Colonic mucosa (tissue), 4 donors: ENCODE measurements around the gene FOXP1. TPM values are rescaled to one million over a fixed set of nuclear protein-coding genes. Genes with fewer than 3 reads are reported as not detected.

ENCODE experiments used
- DNase-seq: peaks from one replicate; pipeline ENCODE4 v3.0.0-alpha.2; 2020
- H3K27ac ChIP-seq: fragments of 200-600 bp; one replicate; pipeline ENCODE4 v1.8.0; 2021
- H3K27me3 ChIP-seq: fragments of 200-600 bp; one replicate; pipeline ENCODE4 v1.8.0; 2021
- H3K36me3 ChIP-seq: fragments of 200-600 bp; one replicate; pipeline ENCODE4 v1.8.0; 2021
- H3K4me1 ChIP-seq: fragments of 200-600 bp; one replicate; pipeline ENCODE4 v1.8.0; 2021; ENCODE audit warnings: mild to moderate bottlenecking
- H3K4me3 ChIP-seq: fragments of 200-600 bp; one replicate; pipeline ENCODE4 v1.8.0; 2021
- H3K9ac ChIP-seq, 2 donors: one replicate each; pipeline ENCODE4 v1.7.0; 2013; ENCODE audit warnings: control low read depth in 2 of 2, low read depth in 2 of 2, low read length in 2 of 2
- H3K9me3 ChIP-seq: fragments of 200-600 bp; one replicate; pipeline ENCODE4 v1.8.0; 2021
- intact Hi-C: fragments of 100-400 bp; cut with DNase I; formaldehyde crosslinking; loops from one replicate; pipeline ENCODE4 v1.14.1; 2022
- total RNA-seq, 2 donors: library from RNA; stranded (reverse); fragmentation: NEBNext Ultra II Directional in 1 of 2; extraction: Animal tissue kit (Norgen Biotek cat#: 25700) in 1 of 2; gene quantifications; one replicate each; pipeline ENCODE4 v1.2.1, GENCODE V29; 2021
- TF ChIP-seq, protein P1 (sequence below): fragments of 200-600 bp; IDR thresholded peaks from one replicate; pipeline ENCODE4 v1.8.0; 2022; ENCODE audit warnings: antibody characterized with exemption, mild to moderate bottlenecking
- donor health status: healthy.
- donor health status: DM: no; HTN: no; CAD: no.
- donor health status: DM: no; HTN: no; CAD: no.

The FOXP1 gene
- total RNA-seq, result 100 to 1,000 TPM; 127 to 128 TPM

DNA sequence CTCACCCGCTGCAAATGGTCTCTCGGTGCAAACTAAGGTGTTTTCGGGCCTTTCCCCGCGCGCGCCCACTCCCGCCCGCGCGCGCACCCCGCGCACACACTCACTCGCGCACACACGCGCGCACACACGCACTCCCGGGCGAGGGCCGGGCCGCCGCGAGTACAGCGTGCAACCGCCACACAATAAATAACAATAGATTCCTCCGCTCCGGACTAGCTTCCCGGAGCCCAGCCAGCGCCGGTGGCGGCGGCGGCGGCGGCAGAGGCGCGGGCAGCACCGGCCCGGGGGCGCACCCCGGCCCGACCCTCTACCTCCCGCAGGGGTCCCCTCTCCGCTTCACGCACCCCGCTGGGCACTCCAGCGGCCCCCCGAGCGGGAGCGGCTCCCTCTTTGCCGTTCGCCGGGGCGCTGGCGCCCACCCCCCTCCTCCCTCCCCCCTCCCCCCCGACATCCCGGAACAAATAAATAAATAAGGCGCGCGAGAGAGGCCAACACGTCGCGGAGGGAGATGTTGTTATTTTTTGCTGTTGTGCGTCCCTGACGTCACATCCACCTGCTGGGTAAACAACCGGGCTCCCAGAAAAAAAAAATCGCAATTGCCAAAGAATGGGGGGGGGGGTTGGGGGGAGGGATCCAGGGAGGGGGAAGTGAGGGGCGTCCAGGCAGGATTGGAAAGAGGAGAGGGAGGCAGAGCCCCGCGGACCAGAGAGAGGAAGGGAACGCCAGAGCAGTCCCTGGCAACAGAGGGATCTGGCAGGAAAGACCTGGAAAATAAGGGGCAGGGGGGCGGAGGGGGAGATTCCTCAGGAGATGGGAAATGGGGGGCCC is at the start of gene FOXP1:
Gene FOXP1 (minus strand): TSS at position 163 of the 828 bp plus-strand sequence. CDS start 385,347 bp downstream, outside the sequence.
- Histone ChIP-seq H3K27ac (peak within 1 kb of the TSS; percentile 94), H3K4me1 (no peaks in the 10 kb centered on the region), H3K36me3 (no peaks in the 10 kb centered on the region), H3K4me3 (peak within 1 kb of the TSS; percentile 51), H3K9me3 (no peaks in the 10 kb centered on the region), H3K27me3 (no peaks in the 10 kb centered on the region), H3K9ac (peak within 1 kb of the TSS; percentile 93 to 96)
- TF ChIP-seq, protein P1, sequence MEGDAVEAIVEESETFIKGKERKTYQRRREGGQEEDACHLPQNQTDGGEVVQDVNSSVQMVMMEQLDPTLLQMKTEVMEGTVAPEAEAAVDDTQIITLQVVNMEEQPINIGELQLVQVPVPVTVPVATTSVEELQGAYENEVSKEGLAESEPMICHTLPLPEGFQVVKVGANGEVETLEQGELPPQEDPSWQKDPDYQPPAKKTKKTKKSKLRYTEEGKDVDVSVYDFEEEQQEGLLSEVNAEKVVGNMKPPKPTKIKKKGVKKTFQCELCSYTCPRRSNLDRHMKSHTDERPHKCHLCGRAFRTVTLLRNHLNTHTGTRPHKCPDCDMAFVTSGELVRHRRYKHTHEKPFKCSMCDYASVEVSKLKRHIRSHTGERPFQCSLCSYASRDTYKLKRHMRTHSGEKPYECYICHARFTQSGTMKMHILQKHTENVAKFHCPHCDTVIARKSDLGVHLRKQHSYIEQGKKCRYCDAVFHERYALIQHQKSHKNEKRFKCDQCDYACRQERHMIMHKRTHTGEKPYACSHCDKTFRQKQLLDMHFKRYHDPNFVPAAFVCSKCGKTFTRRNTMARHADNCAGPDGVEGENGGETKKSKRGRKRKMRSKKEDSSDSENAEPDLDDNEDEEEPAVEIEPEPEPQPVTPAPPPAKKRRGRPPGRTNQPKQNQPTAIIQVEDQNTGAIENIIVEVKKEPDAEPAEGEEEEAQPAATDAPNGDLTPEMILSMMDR, result no peak
- peak; percentile 87 for DNase-seq
- intact Hi-C loops, result loop anchor here (5.0 to 10.0 kb wide), 4 partner anchors 279 to 579 kb away; no protein-coding TSS in a partner anchor

DNA sequence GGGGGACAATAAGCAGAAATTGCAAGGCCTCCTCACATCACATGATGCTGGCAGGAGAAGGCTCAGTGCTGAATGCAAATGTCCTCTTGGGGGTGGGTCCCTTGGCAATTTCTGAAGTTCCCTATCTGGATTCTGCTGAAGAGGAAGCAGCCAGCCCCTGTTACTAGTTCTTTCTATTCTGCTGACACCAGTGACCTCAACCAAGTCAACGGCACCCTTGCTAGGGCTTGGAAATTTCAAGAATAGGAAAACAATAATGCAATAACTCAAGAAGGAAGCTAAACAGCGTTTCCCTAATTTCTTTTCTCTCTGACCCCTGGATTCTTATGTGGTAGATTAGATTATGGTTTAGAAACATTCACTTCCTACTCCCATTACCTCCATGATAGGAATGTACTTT is 46.2 kb upstream of the FOXP1 start:
- Histone ChIP-seq H3K27ac (no peak overlapping the region), H3K9ac (no peak overlapping the region)
- intact Hi-C loops, result no loop called here

DNA sequence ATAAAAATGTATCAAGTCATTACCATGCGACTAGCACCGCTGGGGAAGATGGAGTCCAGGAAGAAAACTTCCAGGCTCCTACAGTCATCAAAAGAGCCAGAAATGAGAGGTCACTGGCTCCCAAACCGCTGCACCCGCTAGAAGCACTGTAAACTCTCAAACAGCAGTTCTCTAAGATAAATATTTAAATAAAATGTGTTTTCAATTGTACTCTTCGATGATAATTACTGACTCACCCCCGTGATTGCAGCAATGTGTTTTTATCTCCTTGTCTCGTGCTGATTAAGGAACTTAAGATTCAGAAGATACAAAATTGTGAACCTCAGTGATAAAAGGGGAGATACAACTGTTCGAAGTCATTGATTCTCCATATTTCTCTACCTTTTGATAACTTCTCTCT is 45.8 kb upstream of the FOXP1 start:
- Histone ChIP-seq H3K36me3 (no peaks in the 10 kb centered on the region), H3K4me1 (no peaks in the 10 kb centered on the region), H3K9me3 (no peaks in the 10 kb centered on the region), H3K4me3 (no peak overlapping the region), H3K27me3 (no peaks in the 10 kb centered on the region), H3K27ac (no peak overlapping the region), H3K9ac (no peak overlapping the region)
- no peak for DNase-seq
- TF ChIP-seq, protein P1, result no peak
- intact Hi-C loops, result no loop called here

More for the DNA sequence above, 46.2 kb upstream of the FOXP1 start:
- DNase-seq, result peak; percentile 26
- Histone ChIP-seq H3K4me1 (no peaks in the 10 kb centered on the region), H3K36me3 (no peaks in the 10 kb centered on the region), H3K27me3 (no peaks in the 10 kb centered on the region), H3K4me3 (no peak overlapping the region), H3K9me3 (no peaks in the 10 kb centered on the region)
- TF ChIP-seq, protein P1, result no peak

DNA sequence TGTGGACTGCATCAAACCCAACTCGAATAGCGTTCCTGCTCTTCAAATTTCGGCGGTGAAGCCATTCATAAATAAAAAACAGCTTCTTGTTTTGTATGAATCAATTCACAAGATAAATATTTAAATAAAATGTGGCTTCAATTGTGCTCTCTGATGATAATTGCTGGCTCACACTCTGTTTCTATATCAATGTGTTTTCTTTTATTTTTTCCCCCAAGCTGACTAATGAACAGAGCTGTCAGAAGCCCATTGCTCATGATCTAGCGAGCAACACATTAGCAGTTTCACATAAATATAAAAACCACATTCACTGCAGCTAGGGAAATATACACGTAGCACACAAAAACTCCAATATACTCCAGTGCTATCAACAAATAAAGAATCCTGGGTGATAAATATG is 45.0 kb upstream of the FOXP1 start:
- Histone ChIP-seq H3K4me3 (no peak overlapping the region), H3K36me3 (no peaks in the 10 kb centered on the region), H3K9ac (no peak overlapping the region), H3K9me3 (no peaks in the 10 kb centered on the region), H3K4me1 (no peaks in the 10 kb centered on the region), H3K27me3 (no peaks in the 10 kb centered on the region), H3K27ac (no peak overlapping the region)
- intact Hi-C loops, result no loop called here
- no peak for DNase-seq
- TF ChIP-seq, protein P1, result no peak

DNA sequence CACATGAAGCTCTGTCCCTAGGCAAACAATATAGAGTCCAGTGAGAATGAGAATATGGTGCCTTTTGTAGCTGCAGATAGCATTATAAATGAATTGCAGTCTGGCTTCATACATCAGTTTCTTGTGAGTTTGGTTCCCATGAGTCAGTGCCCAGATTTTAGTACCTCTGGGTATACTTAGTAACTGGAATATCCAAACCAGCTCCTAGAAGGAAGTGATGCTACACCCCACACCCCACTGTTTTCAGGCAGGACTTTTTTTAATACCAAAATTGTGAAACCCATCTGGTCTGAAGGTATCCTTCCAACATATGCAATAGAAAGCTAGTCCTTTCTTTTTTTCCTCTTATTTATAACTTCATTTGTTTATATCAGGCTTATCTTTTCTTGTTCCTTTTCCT is 42.1 kb upstream of the FOXP1 start:
- no peak overlapping the region for H3K9ac ChIP-seq
- H3K4me3 ChIP-seq, result no peak overlapping the region
- intact Hi-C loops, result no loop called here
- no peaks in the 10 kb centered on the region for H3K9me3 ChIP-seq
- H3K36me3 ChIP-seq, result no peaks in the 10 kb centered on the region
- TF ChIP-seq, protein P1, result no peak
- DNase-seq, result no peak
- H3K4me1 ChIP-seq, result no peaks in the 10 kb centered on the region
- no peaks in the 10 kb centered on the region for H3K27me3 ChIP-seq
- no peak overlapping the region for H3K27ac ChIP-seq
